Ovary (tissue), 3 donors: ENCODE data around the gene MAST4.

Experiments
- EP300 ChIP-seq: sonication (generic); formaldehyde crosslinking; IDR thresholded peaks from one replicate; pipeline ENCODE4 v1.6.1; 2017; ENCODE audit warnings: antibody characterized with exemption
- POLR2A ChIP-seq: fragments of 450-650 bp; IDR thresholded peaks from one replicate; pipeline ENCODE4 v1.6.1; 2017; ENCODE audit warnings: antibody characterized with exemption, mild to moderate bottlenecking, moderate library complexity
- TF ChIP-seq, protein P1 (sequence below), 3 donors: fragments of 450-650 bp in 2 of 3; fragments of 200-600 bp in 1 of 3; IDR thresholded peaks; one replicate each; pipeline versions ENCODE4 v1.5.1 to v1.8.0; 2016 to 2022; ENCODE audit warnings: antibody characterized with exemption in 3 of 3, mild to moderate bottlenecking in 1 of 3
- donor health status: DM: no; HTN: no; CAD: no.

DNA sequence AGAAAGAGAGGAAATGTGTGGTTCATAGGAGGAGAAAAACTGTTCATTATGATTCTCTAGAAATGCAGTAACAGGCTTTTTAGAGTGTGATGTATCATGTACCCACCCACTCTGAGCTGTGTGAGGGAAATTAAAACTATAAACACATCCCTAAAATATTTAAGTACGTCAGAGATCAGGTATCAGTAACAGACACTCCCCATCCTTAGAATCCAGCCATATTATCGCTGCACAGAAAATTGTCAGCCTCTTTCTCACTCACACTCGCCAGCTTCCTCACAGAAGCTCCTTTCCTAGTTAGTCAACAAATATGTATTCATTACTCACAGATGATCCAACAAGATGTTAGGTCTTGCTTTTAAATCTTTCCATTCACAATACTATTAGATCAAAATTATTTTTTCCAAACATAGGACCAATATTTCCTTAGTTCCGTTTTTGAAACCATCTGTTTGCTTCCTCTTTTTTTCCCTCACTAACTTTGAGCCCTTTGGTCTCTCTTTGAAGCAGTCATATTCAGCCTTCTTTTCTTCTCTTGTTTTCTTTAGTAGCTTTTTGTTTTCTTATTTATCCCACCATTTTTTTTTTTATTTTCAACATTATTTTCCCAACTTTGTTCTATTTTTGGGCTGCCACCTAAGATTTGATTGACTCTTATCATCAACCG, 13.6 kb upstream of the MAST4 start:
- TF ChIP-seq, protein P1, sequence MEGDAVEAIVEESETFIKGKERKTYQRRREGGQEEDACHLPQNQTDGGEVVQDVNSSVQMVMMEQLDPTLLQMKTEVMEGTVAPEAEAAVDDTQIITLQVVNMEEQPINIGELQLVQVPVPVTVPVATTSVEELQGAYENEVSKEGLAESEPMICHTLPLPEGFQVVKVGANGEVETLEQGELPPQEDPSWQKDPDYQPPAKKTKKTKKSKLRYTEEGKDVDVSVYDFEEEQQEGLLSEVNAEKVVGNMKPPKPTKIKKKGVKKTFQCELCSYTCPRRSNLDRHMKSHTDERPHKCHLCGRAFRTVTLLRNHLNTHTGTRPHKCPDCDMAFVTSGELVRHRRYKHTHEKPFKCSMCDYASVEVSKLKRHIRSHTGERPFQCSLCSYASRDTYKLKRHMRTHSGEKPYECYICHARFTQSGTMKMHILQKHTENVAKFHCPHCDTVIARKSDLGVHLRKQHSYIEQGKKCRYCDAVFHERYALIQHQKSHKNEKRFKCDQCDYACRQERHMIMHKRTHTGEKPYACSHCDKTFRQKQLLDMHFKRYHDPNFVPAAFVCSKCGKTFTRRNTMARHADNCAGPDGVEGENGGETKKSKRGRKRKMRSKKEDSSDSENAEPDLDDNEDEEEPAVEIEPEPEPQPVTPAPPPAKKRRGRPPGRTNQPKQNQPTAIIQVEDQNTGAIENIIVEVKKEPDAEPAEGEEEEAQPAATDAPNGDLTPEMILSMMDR (IDR thresholded peaks at IDR 0.05), result no peak
- TF ChIP-seq POLR2A (no peak), EP300 (no peak)
